ENCODE data around the gene CD37.

- TF ChIP-seq CTCF (conservative IDR thresholded peaks at IDR 0.05 in 1 of 2, IDR thresholded peaks at IDR 0.05 in 1 of 2; ENCODE audit: low read depth in 1 of 2, low read length in 2 of 2) = no peak
- TF ChIP-seq EZH2 (IDR thresholded peaks at IDR 0.05; ENCODE audit: low read length, missing control alignments) = no peak
Observed at GRCh38 chr19:49324801-49325576, 10.2 kb upstream of the CD37 start, which contains the start of gene SLC6A16.
